HepG2 (cell line): ENCODE results near the gene PDIA5. TPM values are rescaled to one million over a fixed set of nuclear protein-coding genes. Genes with fewer than 3 reads are reported as not detected.

Experiments
- ATAC-seq: fragments of 200-7000 bp; cut with Tn5 transposase; 3 replicates; pipeline ENCODE4 v1.9.1; 2020; ENCODE audit warnings: mild to moderate bottlenecking, moderate library complexity
- BruUV-seq: library from RNA; stranded (reverse); fragments of 400-500 nt; replicated peaks from 2 replicates; lab custom pipeline; 2021; lab: Mats Ljungman, UMichigan
- CTCF ChIA-PET: fragments of 300-600 bp; formaldehyde crosslinking; extraction: SDS; loops from one replicate; lab custom pipeline; 2021; ENCODE audit warnings: low total read pairs, inconsistent platforms, low intra/inter-chr PET ratio; lab: Yijun Ruan, JAX
- POLR2A ChIA-PET: fragments of 350-600 bp; sonication (Branson Sonifier 250); formaldehyde crosslinking; loops from one replicate; lab custom pipeline; 2020; ENCODE audit warnings: antibody characterized with exemption, inconsistent platforms; lab: Yijun Ruan, JAX
- DNase-seq: peaks from one replicate; pipeline ENCODE4 v3.0.0-alpha.2; 2015; ENCODE audit warnings: low spot score
- FAIRE-seq: peaks from 3 replicates; lab custom pipeline; 2011; peaks lifted over from hg19 to GRCh38; lab: Jason Lieb, UNC
- H2AFZ ChIP-seq: one replicate; pipeline ENCODE4 v1.6.1; 2011; ENCODE audit warnings: low read length, inconsistent platforms
- H3K27ac ChIP-seq: fragments of 300-600 bp; 3 replicates; pipeline ENCODE4 v1.8.0; 2011; ENCODE audit warnings: mixed run types, mild to moderate bottlenecking, mixed read lengths, low read length, inconsistent platforms; ENCODE audit not compliant: insufficient read depth; ENCODE audit errors: extremely low read length
- H3K27me3 ChIP-seq, 2 experiments: fragments of 200-600 bp in 1 of 2; 2 replicates in 1 of 2; 3 replicates in 1 of 2; pipeline versions ENCODE4 v1.6.0 to v1.8.0; 2011; ENCODE audit warnings: low read length in 2 of 2, mild to moderate bottlenecking in 2 of 2, moderate library complexity in 2 of 2, inconsistent platforms in 1 of 2; ENCODE audit not compliant: insufficient read depth in 2 of 2, control insufficient read depth in 1 of 2
- H3K36me3 ChIP-seq, 2 experiments: fragments of 200-600 bp in 1 of 2; replicated peaks in 1 of 2; 2 replicates in 1 of 2; 3 replicates in 1 of 2; pipeline versions ENCODE4 v1.5.1 to v1.8.0; 2011; ENCODE audit warnings: low read length in 2 of 2, inconsistent platforms in 1 of 2; ENCODE audit not compliant: insufficient read depth in 2 of 2, control insufficient read depth in 1 of 2
- H3K4me1 ChIP-seq: 2 replicates; pipeline ENCODE4 v1.5.1; 2012; ENCODE audit warnings: low read length, inconsistent platforms; ENCODE audit not compliant: insufficient read depth
- H3K4me2 ChIP-seq: 2 replicates; pipeline ENCODE4 v1.6.0; 2011; ENCODE audit warnings: low read depth, low read length, inconsistent platforms
- H3K4me3 ChIP-seq, 3 experiments: fragments of 200-600 bp in 1 of 3; sonication (generic), shearing (Covaris generic) in 1 of 3; replicated peaks in 1 of 3; 2 replicates each; pipeline ENCODE4 v1.5.1; 2011 to 2016; ENCODE audit warnings: low read length in 3 of 3, inconsistent platforms in 2 of 3, low read depth in 2 of 3, mild to moderate bottlenecking in 2 of 3, control low read depth in 1 of 3, mixed read lengths in 1 of 3; ENCODE audit not compliant: insufficient read depth in 1 of 3
- H3K79me2 ChIP-seq: one replicate; pipeline ENCODE4 v1.6.1; 2011; ENCODE audit warnings: low read length, inconsistent platforms; ENCODE audit not compliant: insufficient read depth
- H3K9ac ChIP-seq: 2 replicates; pipeline ENCODE4 v1.6.0; 2011; ENCODE audit warnings: mild to moderate bottlenecking, low read depth, low read length, inconsistent platforms; ENCODE audit not compliant: insufficient read depth
- H3K9me3 ChIP-seq: 2 replicates; pipeline ENCODE4 v1.5.1; 2012; ENCODE audit warnings: mild to moderate bottlenecking, low read length
- H4K20me1 ChIP-seq: 2 replicates; pipeline ENCODE4 v1.6.0; 2011; ENCODE audit warnings: inconsistent platforms, mild to moderate bottlenecking, low read length, moderate library complexity; ENCODE audit not compliant: insufficient read depth
- EP300 ChIP-seq, 3 experiments: sonication (generic) in 1 of 3; formaldehyde crosslinking in 1 of 3; IDR thresholded peaks; 2 replicates each; pipeline versions ENCODE4 v1.5.1 to v1.6.1; 2011 to 2020; ENCODE audit warnings: low read depth in 2 of 3, low read length in 2 of 3, borderline replicate concordance in 1 of 3, improper control_type of control experiment in 1 of 3, mild to moderate bottlenecking in 1 of 3, missing genetic modification reagents in 1 of 3, moderate library complexity in 1 of 3
- MED8 ChIP-seq: sonication (generic); formaldehyde crosslinking; IDR thresholded peaks from 2 replicates; pipeline ENCODE4 v1.8.1; 2023; ENCODE audit warnings: mild to moderate bottlenecking, missing genetic modification reagents; ENCODE audit not compliant: insufficient replicate concordance
- MLLT10 ChIP-seq: sonication (generic); formaldehyde crosslinking; IDR thresholded peaks from 2 replicates; pipeline ENCODE4 v1.4.0; 2020; ENCODE audit warnings: missing genetic modification reagents
- RNF2 ChIP-seq: fragments of 450-650 bp; conservative IDR thresholded peaks from 2 replicates; pipeline ENCODE4 v1.6.1; 2016; ENCODE audit warnings: low read depth
- TEAD2 ChIP-seq: sonication (generic); formaldehyde crosslinking; IDR thresholded peaks from 2 replicates; pipeline ENCODE4 v1.9.0; 2021; ENCODE audit warnings: missing genetic modification reagents
- ZBTB3 ChIP-seq: sonication (generic); formaldehyde crosslinking; IDR thresholded peaks from 2 replicates; pipeline ENCODE4 v1.4.0; 2020; ENCODE audit warnings: low read depth, mild to moderate bottlenecking, moderate library complexity, missing genetic modification reagents, borderline replicate concordance
- ZFP90 ChIP-seq: sonication (generic); formaldehyde crosslinking; IDR thresholded peaks from 2 replicates; pipeline ENCODE4 v1.8.0; 2022; ENCODE audit warnings: missing genetic modification reagents, mild to moderate bottlenecking, inconsistent platforms, borderline replicate concordance
- ZNF20 ChIP-seq: sonication (generic); formaldehyde crosslinking; IDR thresholded peaks from 2 replicates; pipeline ENCODE4 v1.4.0; 2020; ENCODE audit warnings: mild to moderate bottlenecking, moderate library complexity, missing genetic modification reagents
- ZNF432 ChIP-seq: sonication (generic); formaldehyde crosslinking; IDR thresholded peaks from 2 replicates; pipeline ENCODE4 v1.5.0; 2020; ENCODE audit warnings: missing genetic modification reagents, mild to moderate bottlenecking, borderline replicate concordance
- ZNF543 ChIP-seq: sonication (generic); formaldehyde crosslinking; IDR thresholded peaks from 2 replicates; pipeline ENCODE4 v1.4.0; 2020; ENCODE audit warnings: mild to moderate bottlenecking, missing genetic modification reagents
- ZNF546 ChIP-seq: sonication (generic); formaldehyde crosslinking; conservative IDR thresholded peaks from 2 replicates; pipeline ENCODE4 v1.8.1; 2023; ENCODE audit warnings: mild to moderate bottlenecking, missing genetic modification reagents
- ZNF572 ChIP-seq: sonication (generic); formaldehyde crosslinking; IDR thresholded peaks from 2 replicates; pipeline ENCODE4 v1.5.1; 2020; ENCODE audit warnings: mild to moderate bottlenecking, missing genetic modification reagents
- ZNF879 ChIP-seq: sonication (generic); formaldehyde crosslinking; IDR thresholded peaks from 2 replicates; pipeline ENCODE4 v1.8.1; 2023; ENCODE audit warnings: missing genetic modification reagents
- WGBS: methylation state at CpG from one replicate; pipeline ENCODE4 v1.1.6; 2017; ENCODE audit warnings: low lambda C conversion rate; 5-methylcytosine and 5-hydroxymethylcytosine counted together
- in situ Hi-C: cut with HindIII; loops from 2 replicates; pipeline ENCODE4 v1.10.0; 2017; ENCODE audit warnings: low pct_unique_long_range_greater_than_20kb; ENCODE audit not compliant: extremely low pct_ligation_motif_present
- intact Hi-C: fragments of 100-400 bp; cut with micrococcal nuclease; formaldehyde crosslinking; loops from one replicate; pipeline ENCODE4 v1.10.0; 2022; ENCODE audit not compliant: unreplicated experiment
- polyA plus RNA-seq, 8 experiments: library from polyadenylated mRNA; depleted of rRNA in 3 of 8; stranded (reverse) in 7 of 8; unstranded in 1 of 8; fragments of >200 nt; fragmentation: Illumina TruSeq in 4 of 8; extraction: Trizol in 4 of 8; gene quantifications; 2 replicates each; pipeline versions ENCODE4 v1.2.1 to v1.2.3, GENCODE V29; 2011 to 2016; ENCODE audit warnings: low read depth in 4 of 8, missing spikeins in 1 of 8, mixed read lengths in 1 of 8; ENCODE audit not compliant: insufficient read depth in 1 of 8
- total RNA-seq, 5 experiments: library from RNA; depleted of rRNA; stranded (reverse); fragments of >200 nt; fragmentation: Illumina TruSeq; extraction: Trizol; gene quantifications; 2 replicates each; pipeline ENCODE4 v1.2.3, GENCODE V29; 2016; ENCODE audit warnings: low read depth in 1 of 5
- TF ChIP-seq, protein P1 (sequence below): sonication (generic); formaldehyde crosslinking; IDR thresholded peaks from 2 replicates; pipeline ENCODE4 v1.4.0; 2020; ENCODE audit warnings: mild to moderate bottlenecking, missing genetic modification reagents

Gene PDIA5
- total and polyA plus RNA-seq, 2 of the 13 experiments (the other 11 are each of a cell fraction or from before 2014, with no cell fraction given) = 51.3 to 74.3 TPM

DNA sequence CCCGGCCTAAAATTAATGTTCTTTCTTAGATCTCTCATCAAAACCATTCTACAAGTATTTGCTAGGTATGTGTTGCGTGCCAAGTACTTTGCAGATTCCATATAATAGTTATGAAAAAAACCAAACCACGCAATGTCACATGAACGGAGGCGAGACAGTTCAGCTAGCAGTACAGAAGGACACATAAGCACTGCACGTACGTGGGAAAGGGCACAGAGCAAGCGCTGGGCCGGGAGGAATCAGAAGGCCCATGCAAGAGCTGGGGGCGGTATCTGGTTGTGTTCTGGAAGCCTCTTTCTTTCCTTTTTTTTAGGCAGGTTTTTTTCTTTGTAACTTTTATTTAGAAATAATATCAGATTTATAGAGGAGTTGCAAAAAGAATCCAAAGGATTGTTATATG, 11.3 kb downstream of the PDIA5 start:
- Histone ChIP-seq H3K9ac (no peak overlapping the region), H3K27me3 (no peaks in the 10 kb centered on the region), H3K36me3 (peaks cover 1 to 7% of the 10 kb centered on the region in 2 experiments; a peak in 4 of 5 replicates), H3K4me3 (no peak overlapping the region), H4K20me1 (peaks cover 71% of the 10 kb centered on the region), H2AFZ (no peak overlapping the region), H3K4me1 (peaks cover 48% of the 10 kb centered on the region), H3K27ac (no peak overlapping the region), H3K9me3 (no peaks in the 10 kb centered on the region), H3K79me2 (peaks cover 95% of the 10 kb centered on the region), H3K4me2 (no peak overlapping the region)
- intact Hi-C loops = no loop called here
- no peak for FAIRE-seq
- in situ Hi-C loops = no loop called here
- WGBS = 95% methylated on average over 10 of the region's 10 CpGs
- ChIA-PET POLR2A (no interaction called here), CTCF (no interaction called here)
- no TSS peak for BruUV-seq
- TF ChIP-seq ZBTB3 (CRISPR knock-in tag) = no peak
- no peak for TF ChIP-seq ZNF20 (CRISPR knock-in tag)
- no peak for TF ChIP-seq MLLT10
- no peak for TF ChIP-seq TEAD2 (CRISPR knock-in tag)
- TF ChIP-seq ZNF432 (CRISPR knock-in tag) = no peak
- TF ChIP-seq RNF2 = no peak
- no peak for TF ChIP-seq ZFP90 (CRISPR knock-in tag)
- TF ChIP-seq ZNF572 (CRISPR knock-in tag) = no peak
- TF ChIP-seq MED8 = no peak
- no peak for TF ChIP-seq ZNF879 (CRISPR knock-in tag)
- TF ChIP-seq, protein P1, sequence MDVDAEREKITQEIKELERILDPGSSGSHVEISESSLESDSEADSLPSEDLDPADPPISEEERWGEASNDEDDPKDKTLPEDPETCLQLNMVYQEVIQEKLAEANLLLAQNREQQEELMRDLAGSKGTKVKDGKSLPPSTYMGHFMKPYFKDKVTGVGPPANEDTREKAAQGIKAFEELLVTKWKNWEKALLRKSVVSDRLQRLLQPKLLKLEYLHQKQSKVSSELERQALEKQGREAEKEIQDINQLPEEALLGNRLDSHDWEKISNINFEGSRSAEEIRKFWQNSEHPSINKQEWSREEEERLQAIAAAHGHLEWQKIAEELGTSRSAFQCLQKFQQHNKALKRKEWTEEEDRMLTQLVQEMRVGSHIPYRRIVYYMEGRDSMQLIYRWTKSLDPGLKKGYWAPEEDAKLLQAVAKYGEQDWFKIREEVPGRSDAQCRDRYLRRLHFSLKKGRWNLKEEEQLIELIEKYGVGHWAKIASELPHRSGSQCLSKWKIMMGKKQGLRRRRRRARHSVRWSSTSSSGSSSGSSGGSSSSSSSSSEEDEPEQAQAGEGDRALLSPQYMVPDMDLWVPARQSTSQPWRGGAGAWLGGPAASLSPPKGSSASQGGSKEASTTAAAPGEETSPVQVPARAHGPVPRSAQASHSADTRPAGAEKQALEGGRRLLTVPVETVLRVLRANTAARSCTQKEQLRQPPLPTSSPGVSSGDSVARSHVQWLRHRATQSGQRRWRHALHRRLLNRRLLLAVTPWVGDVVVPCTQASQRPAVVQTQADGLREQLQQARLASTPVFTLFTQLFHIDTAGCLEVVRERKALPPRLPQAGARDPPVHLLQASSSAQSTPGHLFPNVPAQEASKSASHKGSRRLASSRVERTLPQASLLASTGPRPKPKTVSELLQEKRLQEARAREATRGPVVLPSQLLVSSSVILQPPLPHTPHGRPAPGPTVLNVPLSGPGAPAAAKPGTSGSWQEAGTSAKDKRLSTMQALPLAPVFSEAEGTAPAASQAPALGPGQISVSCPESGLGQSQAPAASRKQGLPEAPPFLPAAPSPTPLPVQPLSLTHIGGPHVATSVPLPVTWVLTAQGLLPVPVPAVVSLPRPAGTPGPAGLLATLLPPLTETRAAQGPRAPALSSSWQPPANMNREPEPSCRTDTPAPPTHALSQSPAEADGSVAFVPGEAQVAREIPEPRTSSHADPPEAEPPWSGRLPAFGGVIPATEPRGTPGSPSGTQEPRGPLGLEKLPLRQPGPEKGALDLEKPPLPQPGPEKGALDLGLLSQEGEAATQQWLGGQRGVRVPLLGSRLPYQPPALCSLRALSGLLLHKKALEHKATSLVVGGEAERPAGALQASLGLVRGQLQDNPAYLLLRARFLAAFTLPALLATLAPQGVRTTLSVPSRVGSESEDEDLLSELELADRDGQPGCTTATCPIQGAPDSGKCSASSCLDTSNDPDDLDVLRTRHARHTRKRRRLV (CRISPR knock-in tag) = no peak
- TF ChIP-seq EP300 (IDR thresholded peaks at IDR 0.05; ENCODE audit: low read depth in 2 of 2, low read length in 2 of 2) = no peak
- TF ChIP-seq EP300 (CRISPR knock-in tag; IDR thresholded peaks at IDR 0.05; ENCODE audit: borderline replicate concordance) = no peak
- no peak for TF ChIP-seq ZNF543 (CRISPR knock-in tag)
- TF ChIP-seq ZNF546 (CRISPR knock-in tag) = no peak
- no peak for ATAC-seq
- no peak for DNase-seq
